GM21515 (cell line): ENCODE data around the gene ATP6V1E1.
"Not testable (repeated sequence)": the region's sequence is repeated elsewhere in the genome, so short reads cannot be mapped to it uniquely, and the experiment has no call there.

Experiments
- ATAC-seq: cut with Tn5 transposase; IDR thresholded peaks from one replicate; pipeline ENCODE4 v1.9.1; 2021; ENCODE audit not compliant: unreplicated experiment

Gene ATP6V1E1

GRCh38 chr22:17583151-17583550, 45.4 kb downstream of the ATP6V1E1 start:
- ATAC-seq: no peak

- ATAC-seq: no peak
Measured at GRCh38 chr22:17581631-17582030, 46.9 kb downstream of the ATP6V1E1 start.

- ATAC-seq: no peak
Measured at GRCh38 chr22:17581056-17581455, 47.5 kb downstream of the ATP6V1E1 start.

- no peak for ATAC-seq
Measured at GRCh38 chr22:17580441-17581031, 48.0 kb downstream of the ATP6V1E1 start.

GRCh38 chr22:17579535-17579981, 49.0 kb downstream of the ATP6V1E1 start:
- no peak for ATAC-seq

GRCh38 chr22:17578136-17578754, 50.3 kb downstream of the ATP6V1E1 start:
- no peak for ATAC-seq

GRCh38 chr22:17576470-17576869, 52.1 kb downstream of the ATP6V1E1 start:
- ATAC-seq: no peak

GRCh38 chr22:17575681-17576080, 52.9 kb downstream of the ATP6V1E1 start:
- ATAC-seq: no peak

- no peak for ATAC-seq
Measured at GRCh38 chr22:17575151-17575550, 53.4 kb downstream of the ATP6V1E1 start.

GRCh38 chr22:17570851-17571631, 57.5 kb downstream of the ATP6V1E1 start:
- no peak for ATAC-seq

GRCh38 chr22:17569971-17570511, 58.5 kb downstream of the ATP6V1E1 start:
- ATAC-seq: no peak

GRCh38 chr22:17566776-17567175, 61.8 kb downstream of the ATP6V1E1 start:
- no peak for ATAC-seq

- not testable (repeated sequence) for ATAC-seq
Measured at GRCh38 chr22:17566016-17566687, 62.4 kb downstream of the ATP6V1E1 start.

- ATAC-seq: no peak
Measured at GRCh38 chr22:17563936-17564391, 64.6 kb downstream of the ATP6V1E1 start.

GRCh38 chr22:17562906-17563870, 65.4 kb downstream of the ATP6V1E1 start, which contains the start of gene SLC25A18:
TSS of gene SLC25A18 (plus strand) at chr22:17563498. CDS start at chr22:17579945, 16,447 bp downstream.
- ATAC-seq: no peak

GRCh38 chr22:17559188-17559587, 69.4 kb downstream of the ATP6V1E1 start:
- ATAC-seq: no peak

- ATAC-seq: no peak
Measured at GRCh38 chr22:17554814-17555213, 73.7 kb downstream of the ATP6V1E1 start.

- ATAC-seq: no peak
Measured at GRCh38 chr22:17552737-17553136, 75.8 kb downstream of the ATP6V1E1 start.

- ATAC-seq: no peak
Measured at GRCh38 chr22:17549655-17550054, 78.9 kb downstream of the ATP6V1E1 start.

GRCh38 chr22:17549183-17549582, 79.4 kb downstream of the ATP6V1E1 start:
- no peak for ATAC-seq
